Colonic mucosa (tissue), 4 donors: ENCODE data around the gene SUMO3. TPM values are rescaled to one million over a fixed set of nuclear protein-coding genes. Genes with fewer than 3 reads are reported as not detected.

Source experiments
- DNase-seq: peaks from one replicate; pipeline ENCODE4 v3.0.0-alpha.2; 2020
- H3K27ac ChIP-seq: fragments of 200-600 bp; one replicate; pipeline ENCODE4 v1.8.0; 2021
- H3K27me3 ChIP-seq: fragments of 200-600 bp; one replicate; pipeline ENCODE4 v1.8.0; 2021
- H3K36me3 ChIP-seq: fragments of 200-600 bp; one replicate; pipeline ENCODE4 v1.8.0; 2021
- H3K4me1 ChIP-seq: fragments of 200-600 bp; one replicate; pipeline ENCODE4 v1.8.0; 2021; ENCODE audit warnings: mild to moderate bottlenecking
- H3K4me3 ChIP-seq: fragments of 200-600 bp; one replicate; pipeline ENCODE4 v1.8.0; 2021
- H3K9ac ChIP-seq, 2 donors: one replicate each; pipeline ENCODE4 v1.7.0; 2013; ENCODE audit warnings: control low read depth in 2 of 2, low read depth in 2 of 2, low read length in 2 of 2
- H3K9me3 ChIP-seq: fragments of 200-600 bp; one replicate; pipeline ENCODE4 v1.8.0; 2021
- intact Hi-C: fragments of 100-400 bp; cut with DNase I; formaldehyde crosslinking; loops from one replicate; pipeline ENCODE4 v1.14.1; 2022
- total RNA-seq, 2 donors: library from RNA; stranded (reverse); fragmentation: NEBNext Ultra II Directional in 1 of 2; extraction: Animal tissue kit (Norgen Biotek cat#: 25700) in 1 of 2; gene quantifications; one replicate each; pipeline ENCODE4 v1.2.1, GENCODE V29; 2021
- TF ChIP-seq, protein P1 (sequence below): fragments of 200-600 bp; IDR thresholded peaks from one replicate; pipeline ENCODE4 v1.8.0; 2022; ENCODE audit warnings: antibody characterized with exemption, mild to moderate bottlenecking
- donor health status: healthy.
- donor health status: DM: no; HTN: no; CAD: no.
- donor health status: DM: no; HTN: no; CAD: no.

Gene SUMO3
- total RNA-seq, 2 donors from 2014 or later, result 81.3 to 82.8 TPM

DNA sequence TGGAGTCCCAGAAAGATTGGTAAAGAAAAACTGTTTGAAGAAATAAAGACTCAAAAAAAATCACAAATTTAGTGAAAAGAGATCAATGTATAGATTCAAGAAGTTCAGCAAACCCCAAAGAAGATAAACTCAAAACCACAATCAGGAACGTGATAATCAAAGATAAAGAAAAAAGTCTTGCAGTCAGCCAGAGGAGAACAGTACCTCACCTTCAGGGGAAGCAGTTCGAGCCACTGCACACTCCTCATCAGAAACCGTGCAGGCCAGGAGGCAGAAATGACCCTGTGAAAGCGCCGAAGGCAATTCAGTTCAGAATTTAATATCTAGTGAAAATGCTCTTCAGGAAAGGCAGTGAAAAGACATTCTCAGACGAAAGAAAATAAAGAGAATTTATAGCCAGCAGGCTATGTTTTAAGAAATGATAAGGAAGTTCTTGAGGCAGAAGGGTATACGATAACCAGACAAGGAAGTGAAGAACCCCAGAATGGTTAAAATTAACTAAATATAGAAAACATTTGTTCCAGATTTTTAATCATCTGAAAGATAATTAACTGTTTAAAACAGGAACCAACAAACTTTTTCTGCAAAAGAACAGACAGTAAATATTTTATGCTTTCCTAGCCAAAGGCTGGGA is 13.5 kb upstream of the SUMO3 start:
- H3K4me1 ChIP-seq, result no peaks in the 10 kb centered on the region

DNA sequence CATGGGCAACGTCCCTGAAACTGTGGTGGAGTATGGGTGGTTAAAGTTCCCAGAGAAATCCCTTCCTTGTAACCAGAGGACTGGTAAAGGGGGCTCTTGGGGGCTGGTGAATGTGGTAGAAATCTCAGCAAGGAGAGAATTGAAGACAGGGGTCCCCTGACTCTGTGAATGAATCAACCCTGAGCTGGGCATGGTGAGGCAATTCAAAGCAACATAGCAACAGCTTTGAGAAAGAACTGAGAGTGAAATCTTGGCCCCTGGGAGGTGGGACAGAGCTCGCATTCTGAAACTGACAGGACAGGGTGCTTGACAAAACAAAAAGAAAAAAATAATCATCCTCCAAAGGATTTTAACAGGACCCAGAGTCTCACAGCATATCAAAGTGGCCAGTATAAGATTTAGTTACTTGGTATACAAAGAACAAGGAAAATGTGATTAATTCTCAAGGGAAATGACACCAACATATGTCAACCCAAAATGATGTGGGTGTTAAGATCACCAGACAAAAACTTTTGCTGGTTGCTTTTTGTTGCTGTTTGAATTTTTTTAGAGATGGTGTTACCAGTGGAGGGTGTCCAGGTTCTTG is 11.7 kb upstream of the SUMO3 start:
- TF ChIP-seq, protein P1, sequence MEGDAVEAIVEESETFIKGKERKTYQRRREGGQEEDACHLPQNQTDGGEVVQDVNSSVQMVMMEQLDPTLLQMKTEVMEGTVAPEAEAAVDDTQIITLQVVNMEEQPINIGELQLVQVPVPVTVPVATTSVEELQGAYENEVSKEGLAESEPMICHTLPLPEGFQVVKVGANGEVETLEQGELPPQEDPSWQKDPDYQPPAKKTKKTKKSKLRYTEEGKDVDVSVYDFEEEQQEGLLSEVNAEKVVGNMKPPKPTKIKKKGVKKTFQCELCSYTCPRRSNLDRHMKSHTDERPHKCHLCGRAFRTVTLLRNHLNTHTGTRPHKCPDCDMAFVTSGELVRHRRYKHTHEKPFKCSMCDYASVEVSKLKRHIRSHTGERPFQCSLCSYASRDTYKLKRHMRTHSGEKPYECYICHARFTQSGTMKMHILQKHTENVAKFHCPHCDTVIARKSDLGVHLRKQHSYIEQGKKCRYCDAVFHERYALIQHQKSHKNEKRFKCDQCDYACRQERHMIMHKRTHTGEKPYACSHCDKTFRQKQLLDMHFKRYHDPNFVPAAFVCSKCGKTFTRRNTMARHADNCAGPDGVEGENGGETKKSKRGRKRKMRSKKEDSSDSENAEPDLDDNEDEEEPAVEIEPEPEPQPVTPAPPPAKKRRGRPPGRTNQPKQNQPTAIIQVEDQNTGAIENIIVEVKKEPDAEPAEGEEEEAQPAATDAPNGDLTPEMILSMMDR, result no peak
- no peak overlapping the region for H3K4me3 ChIP-seq
- no peak for DNase-seq
- H3K36me3 ChIP-seq, result no peaks in the 10 kb centered on the region
- no peak overlapping the region for H3K27ac ChIP-seq
- no peak overlapping the region for H3K9ac ChIP-seq
- H3K9me3 ChIP-seq, result no peaks in the 10 kb centered on the region
- no peaks in the 10 kb centered on the region for H3K4me1 ChIP-seq
- intact Hi-C loops, result no loop called here
- no peaks in the 10 kb centered on the region for H3K27me3 ChIP-seq

More for the DNA sequence above, 13.5 kb upstream of the SUMO3 start:
- TF ChIP-seq, protein P1, result no peak
- Histone ChIP-seq H3K27me3 (no peaks in the 10 kb centered on the region), H3K9ac (no peak overlapping the region), H3K36me3 (no peaks in the 10 kb centered on the region), H3K9me3 (no peaks in the 10 kb centered on the region), H3K27ac (no peak overlapping the region), H3K4me3 (no peak overlapping the region)
- no peak for DNase-seq
- intact Hi-C loops, result no loop called here

DNA sequence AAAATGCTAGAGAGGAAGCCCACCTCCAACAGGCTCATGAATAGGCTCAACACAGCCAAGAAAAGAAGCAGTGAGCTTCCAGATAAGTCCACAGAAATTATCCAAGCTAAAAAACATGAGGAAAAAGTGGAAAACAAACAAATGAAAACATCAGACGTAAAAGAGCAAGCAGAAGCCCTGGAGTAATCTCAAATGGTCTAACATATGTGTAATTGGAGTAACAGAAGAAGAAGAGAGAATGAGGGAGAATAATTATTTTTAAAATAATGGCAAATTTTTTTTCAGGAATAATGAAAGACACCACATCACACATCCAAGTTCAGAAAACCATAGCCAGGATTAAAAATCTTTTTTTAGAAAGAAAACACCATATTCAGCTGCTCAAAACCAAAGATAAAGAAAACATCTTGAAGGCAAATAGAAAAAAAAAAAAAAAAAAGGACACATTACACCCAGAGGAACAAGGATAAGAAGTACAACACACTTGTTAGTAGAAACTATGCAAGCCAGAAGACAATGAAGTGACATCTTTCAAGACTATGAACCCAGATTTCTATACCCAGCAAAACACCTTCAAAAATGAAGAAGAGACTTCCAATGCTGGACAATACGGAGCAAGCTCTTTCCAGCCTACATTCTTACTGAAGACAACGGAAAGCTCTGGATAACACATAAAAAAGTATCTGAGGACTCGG is 10.6 kb upstream of the SUMO3 start:
- H3K9me3 ChIP-seq, result no peaks in the 10 kb centered on the region
- TF ChIP-seq, protein P1, result no peak
- intact Hi-C loops, result no loop called here

DNA sequence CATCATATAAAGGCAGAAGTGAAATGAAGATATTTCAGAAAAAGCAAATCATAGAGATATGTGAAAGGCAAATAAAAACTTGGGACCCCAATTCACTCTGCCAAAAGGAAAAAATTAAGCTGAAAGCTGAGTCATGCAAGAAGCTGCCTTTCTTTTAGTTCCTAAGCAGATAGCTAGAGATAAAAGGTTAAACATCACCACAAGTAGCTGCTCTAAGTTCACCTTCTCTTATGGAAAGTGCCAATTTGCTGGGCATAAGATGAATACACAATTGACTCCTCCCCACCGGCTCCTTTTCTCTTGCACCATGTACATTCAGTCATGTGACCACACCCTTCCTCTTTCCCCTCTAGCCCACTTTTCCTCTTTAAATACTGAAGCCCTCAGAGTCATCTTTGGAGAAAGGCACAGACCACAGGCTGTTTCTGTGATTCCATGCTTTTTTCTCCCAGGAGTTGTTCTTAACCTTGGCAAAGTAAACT is 5.4 kb upstream of the SUMO3 start:
- no peak overlapping the region for H3K27ac ChIP-seq
- DNase-seq, result no peak
- no peak overlapping the region for H3K9ac ChIP-seq
- no peaks in the 10 kb centered on the region for H3K9me3 ChIP-seq
- H3K4me1 ChIP-seq, result no peaks in the 10 kb centered on the region
- no peak overlapping the region for H3K4me3 ChIP-seq
- intact Hi-C loops, result no loop called here
- H3K27me3 ChIP-seq, result no peaks in the 10 kb centered on the region
- TF ChIP-seq, protein P1, result no peak
- H3K36me3 ChIP-seq, result no peaks in the 10 kb centered on the region

More for the DNA sequence above, 10.6 kb upstream of the SUMO3 start:
- no peak overlapping the region for H3K4me3 ChIP-seq
- H3K27ac ChIP-seq, result no peak overlapping the region
- no peaks in the 10 kb centered on the region for H3K27me3 ChIP-seq
- DNase-seq, result no peak
- H3K9ac ChIP-seq, result no peak overlapping the region
- no peaks in the 10 kb centered on the region for H3K4me1 ChIP-seq
- H3K36me3 ChIP-seq, result no peaks in the 10 kb centered on the region

DNA sequence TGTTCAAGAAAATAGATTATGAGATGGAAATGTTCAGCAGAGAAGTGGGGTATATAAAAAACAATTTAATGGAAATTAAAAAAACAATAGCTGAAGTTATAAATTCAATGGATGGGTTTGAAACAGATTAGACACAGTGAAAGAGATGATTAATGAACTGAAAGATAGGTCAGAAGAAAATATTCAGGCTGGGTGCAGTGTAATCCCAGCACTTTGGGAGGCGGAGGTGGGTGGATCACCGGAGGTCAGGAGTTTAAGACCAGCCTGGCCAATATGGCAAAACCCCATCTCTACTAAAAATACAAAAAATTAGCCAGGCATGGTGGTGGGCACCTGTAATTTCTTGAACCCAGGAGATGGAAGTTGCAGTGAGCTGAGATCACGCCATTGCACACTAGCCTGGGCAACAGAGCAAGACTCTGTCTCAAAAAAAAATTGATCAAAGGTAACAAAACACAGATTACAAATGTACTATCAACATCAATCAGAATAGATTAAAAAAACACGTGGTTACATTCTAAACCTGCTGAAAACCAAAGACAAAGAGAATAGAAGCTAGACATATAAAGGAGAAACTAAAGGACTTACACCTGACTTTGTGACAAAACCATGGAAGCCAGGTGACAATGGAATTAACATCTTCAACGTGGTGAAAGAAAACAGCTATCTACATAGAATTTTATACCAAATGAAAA is 4.8 kb upstream of the SUMO3 start:
- no peak overlapping the region for H3K4me3 ChIP-seq
- DNase-seq, result no peak
- H3K4me1 ChIP-seq, result no peaks in the 10 kb centered on the region
- TF ChIP-seq, protein P1, result no peak
- H3K36me3 ChIP-seq, result no peaks in the 10 kb centered on the region
- intact Hi-C loops, result no loop called here
- H3K27ac ChIP-seq, result no peak overlapping the region
- no peak overlapping the region for H3K9ac ChIP-seq
- H3K27me3 ChIP-seq, result no peaks in the 10 kb centered on the region
- no peaks in the 10 kb centered on the region for H3K9me3 ChIP-seq
